NCI-H82 (cell line): ENCODE results near the gene ENTPD2.
"Not testable (repeated sequence)": the region's sequence is repeated elsewhere in the genome, so short reads cannot be mapped to it uniquely, and the experiment has no call there.

Experiments
- DNase-seq: peaks from one replicate; lab custom pipeline; 2025; lab: John Stamatoyannopoulos, UW

Gene ENTPD2

DNA sequence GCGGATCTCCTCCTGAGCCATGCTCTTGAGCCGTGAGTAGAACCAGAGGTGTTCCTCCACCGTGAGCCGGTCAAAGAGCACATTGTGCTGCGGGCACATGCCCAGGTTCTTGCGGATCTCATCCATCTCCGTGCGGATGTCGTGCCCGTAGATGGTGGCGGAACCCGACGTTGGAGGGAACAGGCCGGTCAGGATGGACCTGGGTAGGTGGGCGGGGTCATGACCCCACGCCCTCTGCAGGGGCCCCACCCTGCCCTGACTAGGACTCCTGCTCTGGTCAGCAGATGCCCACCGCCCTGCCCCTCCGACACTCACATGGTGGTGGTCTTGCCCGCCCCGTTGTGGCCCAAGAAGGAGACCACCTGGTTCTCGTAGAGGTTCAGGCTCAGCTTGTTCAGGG lies 37.9 kb downstream of the ENTPD2 start:
- no peak for DNase-seq

DNA sequence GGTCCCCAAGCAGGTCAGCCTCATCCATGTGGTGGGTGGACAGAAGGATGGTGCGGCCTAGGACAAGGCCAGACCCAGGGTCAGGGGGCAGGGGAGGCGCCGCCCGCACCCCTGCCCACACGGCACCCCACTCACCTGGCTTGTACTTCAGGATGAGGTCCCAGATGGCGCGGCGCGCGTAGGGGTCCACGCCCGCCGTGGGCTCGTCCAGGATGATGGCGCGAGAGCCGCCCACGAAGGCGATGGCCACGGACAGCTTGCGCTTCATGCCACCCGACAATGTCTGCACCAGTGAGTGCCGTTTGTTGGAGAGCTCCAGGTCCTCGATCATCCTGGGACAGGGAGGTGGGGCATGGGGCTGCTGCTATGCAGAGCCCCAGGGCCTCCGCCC lies 38.3 kb downstream of the ENTPD2 start:
- no peak for DNase-seq

DNA sequence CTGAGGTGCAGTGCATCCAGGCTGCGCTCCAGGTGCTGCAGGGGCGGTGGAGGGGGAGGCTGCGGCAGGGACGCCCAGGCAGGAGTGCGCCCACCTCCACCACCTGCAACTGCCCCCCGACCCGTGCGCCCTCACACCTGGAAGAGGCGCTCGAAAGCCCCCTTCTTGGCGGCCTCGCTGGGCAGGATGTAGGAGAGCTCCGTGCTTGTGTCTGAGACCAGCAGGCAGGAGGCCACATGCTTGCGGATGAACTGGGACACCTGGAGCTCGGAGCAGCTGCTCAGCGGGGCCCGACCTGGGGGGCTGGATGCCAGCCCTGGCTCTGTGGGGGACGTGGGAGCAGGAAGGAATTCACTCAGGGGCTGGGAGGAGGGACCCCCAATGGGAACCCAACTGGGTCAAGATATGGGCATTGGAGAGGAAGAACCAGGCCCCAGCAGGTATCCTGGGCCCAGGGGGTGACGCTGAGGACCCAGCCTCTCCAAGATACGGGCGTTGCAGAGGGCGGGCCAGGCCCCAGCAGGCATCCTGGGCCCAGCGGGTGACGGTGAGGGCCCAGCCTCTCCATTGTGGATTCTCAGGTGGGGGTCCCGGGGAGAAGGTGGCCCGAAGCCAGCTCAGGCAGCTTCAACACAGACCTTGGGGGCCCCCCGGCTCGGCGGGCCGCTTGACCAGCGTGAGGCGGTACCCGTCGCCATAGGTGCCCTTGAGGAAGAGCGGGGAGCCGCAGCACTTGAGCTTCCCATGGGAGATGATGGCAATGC lies 38.9 kb downstream of the ENTPD2 start:
- DNase-seq = no peak

DNA sequence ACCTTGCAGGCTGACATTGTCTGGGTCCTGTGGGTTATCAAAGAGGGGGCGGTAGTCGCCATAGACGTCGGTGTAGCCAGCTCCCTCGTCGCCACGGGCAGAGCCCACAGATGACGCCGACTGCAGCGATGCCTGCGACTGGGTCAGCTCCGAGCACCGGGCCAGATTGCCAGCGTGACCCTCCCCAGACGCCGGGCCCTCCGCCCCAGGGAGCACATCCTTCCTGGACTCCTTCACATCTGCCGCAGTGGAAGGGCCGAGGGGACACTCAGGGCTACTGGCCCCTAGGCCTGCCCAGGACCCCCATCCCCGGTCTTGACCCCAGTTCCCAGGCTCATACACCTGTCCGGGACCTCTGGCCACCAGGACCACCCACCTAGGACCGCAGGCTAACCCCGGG lies 39.7 kb downstream of the ENTPD2 start:
- DNase-seq = no peak

DNA sequence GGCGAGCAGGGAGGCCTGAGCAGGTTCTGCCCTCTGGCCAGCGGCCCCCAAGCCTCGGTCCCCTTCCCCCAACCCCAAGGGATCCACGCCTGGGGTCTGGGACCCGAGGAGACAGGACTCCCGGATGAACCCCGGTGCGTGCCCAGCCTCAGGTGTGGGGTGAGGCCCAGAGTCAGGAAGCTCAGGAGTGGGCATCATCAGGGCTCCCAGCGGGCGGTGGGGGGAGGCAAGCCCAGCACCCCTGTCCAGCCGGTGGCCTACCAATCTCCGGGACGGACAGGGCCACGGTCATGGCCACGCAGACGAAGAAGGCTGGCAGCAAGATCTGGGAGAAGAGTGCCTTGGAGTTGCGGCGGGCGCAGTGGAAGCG lies 40.3 kb downstream of the ENTPD2 start:
- no peak for DNase-seq

DNA sequence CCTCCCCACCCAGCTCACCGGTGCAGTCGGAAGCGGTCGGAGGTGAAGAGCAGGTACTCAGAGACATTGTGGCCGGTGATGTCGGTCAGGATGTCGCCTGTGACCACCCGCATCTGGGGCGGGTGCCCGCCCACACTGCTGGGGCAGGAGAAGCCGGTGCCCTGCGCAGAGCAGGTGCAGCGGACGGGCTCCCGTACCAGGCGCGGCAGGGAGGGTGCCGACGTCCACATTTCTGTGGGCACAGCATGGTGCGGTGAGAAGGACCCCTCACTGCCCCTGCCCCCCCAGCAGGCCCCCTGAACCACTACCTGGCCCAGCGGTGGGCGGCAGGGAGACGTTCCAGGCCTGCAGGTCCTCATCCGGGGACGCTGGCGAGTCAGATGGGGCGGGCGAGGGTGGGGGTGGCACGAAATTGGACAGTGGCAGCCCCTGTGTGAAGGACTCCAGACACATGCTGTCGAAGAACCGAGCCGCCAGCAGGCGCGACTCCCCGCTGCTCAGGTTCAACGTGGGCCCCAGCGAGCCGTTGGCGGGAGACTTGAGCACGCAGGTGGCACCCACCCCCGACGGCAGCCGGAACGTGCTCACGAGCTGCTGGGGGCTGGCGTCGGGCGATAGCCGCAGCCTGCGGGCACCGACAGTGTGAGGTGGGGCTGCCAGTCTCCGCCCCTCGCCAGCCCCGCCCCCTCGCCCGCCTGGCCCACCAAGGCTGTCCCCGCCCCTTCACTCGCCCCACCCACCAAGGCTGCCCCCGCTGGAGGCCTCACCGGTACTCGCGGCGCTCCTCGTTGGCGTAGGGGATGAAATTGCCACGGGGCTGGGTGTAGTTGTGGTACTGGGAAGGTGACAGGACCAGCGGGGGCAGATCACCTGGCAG lies 40.9 kb downstream of the ENTPD2 start:
- DNase-seq = peak; percentile 18

DNA sequence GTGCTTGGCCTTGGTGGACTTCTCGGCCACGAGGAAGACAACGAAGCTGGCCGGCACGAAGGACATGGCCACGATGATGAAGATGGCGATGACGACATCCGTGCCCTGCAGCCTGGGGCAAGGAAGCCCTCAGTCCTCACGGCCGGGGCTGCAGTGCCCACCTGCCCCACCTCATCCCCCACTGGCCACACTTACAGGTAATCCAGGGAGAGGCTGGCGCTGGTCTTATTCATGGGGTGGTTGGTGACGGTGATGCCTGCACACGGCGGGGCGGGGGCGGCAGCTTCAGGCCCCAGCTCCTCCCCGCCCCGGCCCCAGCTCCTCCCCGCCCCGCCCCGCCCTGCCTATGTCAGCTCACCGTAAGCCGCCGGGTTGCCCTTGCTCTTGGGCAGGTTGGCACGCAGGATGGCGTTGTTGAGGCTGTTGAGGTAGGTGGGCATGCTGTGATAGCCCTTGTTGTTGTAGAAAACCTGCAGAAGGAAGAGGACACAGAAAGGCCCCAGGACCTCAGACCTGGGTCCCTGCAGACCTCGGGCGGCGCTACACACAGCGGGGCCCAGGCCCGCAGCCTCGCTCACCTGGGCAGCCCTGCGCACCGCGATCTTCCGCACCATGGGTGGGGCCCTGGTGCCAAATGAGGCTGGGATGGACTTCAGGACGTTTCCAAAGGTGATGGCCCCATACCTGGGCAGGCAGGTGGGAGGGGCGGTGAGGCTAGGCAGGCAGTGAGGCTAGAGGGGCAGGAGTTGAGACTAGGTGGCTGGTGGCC lies 41.8 kb downstream of the ENTPD2 start:
- DNase-seq = no peak

DNA sequence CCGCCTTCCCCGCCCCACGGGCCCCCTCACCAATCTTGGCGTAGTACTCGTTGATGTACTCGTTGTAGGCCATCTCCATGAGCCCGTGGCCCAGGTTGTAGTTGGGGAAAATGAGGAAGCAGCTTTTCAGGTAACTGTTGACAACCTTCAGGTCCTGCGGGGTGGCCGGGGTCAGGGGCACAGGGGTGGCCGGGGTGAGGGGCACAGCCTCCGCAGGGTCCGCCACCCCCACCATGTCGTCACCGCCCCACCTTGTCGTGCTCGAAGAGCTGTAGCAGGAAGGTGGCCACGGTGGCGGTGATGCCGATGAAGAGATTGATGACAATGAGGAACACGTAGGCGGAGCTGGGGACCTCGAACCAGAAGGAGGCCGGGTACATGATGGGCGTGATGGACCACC lies 42.7 kb downstream of the ENTPD2 start:
- no peak for DNase-seq

DNA sequence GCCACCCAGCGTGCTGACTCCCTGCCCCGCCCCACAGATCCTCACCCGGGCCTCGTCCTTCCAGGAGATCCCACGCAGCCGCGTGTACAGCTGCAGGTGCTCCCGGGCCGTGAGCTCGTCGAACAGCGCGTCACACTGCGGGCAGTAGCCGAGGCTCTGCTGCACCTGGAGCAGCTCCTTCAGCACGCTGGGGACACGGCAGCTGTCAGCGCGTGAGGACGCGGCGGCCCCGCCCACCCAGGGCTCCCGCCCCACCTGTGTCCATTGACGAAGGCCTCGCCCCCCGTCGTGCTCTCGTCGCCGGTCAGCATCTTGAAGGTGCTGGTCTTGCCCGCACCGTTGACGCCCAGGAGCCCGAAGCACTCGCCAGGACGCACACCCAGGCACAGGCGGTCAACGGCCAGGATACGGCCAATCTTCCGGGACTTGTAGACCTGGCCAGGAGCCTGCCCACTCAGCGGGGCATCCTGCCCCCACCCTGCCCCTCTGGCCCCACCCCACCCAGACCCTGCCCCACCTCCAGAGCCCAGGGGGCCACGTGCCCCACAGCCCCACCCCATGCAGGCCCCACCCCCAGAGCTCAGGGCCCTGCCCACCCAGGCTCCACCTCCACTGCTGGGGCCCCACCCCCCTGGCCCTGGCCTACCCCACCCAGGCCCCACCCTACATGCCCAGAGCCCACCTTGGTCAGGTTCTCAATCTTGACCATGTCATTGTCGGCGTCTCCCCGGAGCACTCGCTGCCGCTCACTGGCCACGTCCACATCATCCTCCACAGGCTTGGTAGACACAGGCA lies 43.7 kb downstream of the ENTPD2 start:
- DNase-seq = no peak

DNA sequence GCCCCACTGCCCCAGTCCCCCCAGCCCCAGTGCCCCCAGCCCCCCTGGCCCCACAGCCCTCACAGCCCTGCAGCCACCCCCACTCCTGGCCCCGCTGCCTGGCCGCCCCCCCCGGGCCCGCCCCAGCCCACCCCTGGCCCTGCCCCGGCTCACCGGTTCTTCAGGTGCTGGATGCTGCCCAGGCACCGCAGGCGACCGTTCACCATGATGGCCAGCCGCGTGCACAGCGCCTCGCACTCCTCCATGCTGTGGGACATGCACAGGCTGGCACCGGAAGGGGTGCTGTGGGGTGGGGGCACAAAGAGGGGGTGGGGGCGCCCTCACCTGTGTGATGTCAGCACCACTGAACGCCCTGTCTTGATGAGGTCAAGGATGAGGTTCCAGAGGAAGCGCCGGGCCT lies 44.6 kb downstream of the ENTPD2 start:
- DNase-seq = no peak

DNA sequence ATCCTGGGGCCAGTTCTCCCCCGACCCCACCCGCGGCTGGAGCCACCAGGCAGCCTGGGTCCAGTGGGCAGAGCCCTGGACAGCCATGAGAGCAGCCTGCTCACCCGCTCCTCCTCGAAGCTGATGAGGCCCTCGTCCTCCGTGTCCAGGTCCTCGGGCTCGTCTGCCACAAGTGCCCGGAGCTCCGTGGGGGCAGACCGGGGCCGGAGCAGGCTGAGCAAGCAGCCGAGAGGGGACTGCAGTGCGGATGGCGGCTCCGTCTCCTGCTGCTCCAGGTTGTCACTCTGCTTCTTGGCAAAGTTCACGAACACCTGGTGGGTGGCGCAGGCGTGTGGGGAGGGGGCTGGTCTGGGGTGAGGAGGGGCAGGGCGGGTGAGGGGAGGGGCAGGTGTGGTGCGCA lies 45.5 kb downstream of the ENTPD2 start:
- DNase-seq = no peak

DNA sequence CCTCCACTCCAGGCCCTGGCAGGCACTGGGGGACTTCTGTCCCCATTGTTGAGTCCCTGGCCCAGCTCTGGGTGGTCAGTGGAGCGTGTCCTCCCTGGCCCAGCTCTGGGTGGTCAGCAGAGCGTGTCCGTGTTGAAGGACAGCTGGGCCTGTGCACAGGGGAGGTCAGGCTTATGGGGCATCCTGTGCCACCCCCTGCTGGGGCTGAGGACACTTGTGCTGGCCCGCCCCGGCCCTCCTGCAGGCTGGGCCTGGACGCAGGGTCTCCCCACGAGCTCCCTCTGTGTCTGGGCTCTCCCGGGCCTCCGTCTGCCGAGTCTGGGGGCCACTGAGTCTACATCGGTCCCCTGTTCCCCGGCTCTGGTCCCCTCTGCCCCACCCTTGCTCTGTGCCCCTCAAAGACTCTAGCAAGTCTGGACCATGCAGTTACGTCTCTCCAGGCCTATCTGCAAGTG lies 46.0 kb downstream of the ENTPD2 start:
- no peak for DNase-seq

DNA sequence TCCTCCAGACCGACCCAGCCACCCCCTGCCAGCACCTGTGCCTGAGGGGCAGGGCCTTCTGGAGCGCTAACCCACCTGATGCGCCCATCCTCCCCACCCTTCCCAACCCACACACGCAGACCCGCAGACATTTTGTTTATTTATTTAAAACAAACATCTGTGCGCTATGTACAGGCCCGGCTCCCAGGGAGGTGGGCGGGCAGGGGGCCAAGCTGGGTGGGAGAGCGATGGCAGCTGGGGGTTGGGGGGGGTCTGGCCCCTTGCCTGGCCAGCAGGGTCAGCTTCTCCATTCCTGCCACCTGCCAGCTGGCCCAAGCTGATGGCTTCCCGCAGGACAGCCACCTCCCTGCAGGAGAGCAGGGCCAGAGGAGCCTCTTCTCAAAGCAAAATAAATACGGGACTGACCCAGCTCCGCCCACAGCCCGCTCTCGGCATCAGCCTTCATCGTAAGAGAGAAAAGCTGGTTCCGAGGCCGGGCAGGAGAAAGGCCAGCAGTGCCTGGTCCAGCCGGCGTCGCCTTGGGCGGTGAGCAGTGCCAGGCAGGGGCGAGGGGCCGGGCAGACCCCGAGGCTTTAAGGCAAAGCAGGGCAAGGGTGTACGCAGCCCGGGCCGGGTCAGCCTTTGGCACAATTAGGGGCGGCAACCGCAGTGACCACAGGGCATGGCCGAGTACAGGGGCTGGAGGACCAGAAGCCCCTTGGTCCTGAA lies 46.6 kb downstream of the ENTPD2 start:
- DNase-seq = no peak

DNA sequence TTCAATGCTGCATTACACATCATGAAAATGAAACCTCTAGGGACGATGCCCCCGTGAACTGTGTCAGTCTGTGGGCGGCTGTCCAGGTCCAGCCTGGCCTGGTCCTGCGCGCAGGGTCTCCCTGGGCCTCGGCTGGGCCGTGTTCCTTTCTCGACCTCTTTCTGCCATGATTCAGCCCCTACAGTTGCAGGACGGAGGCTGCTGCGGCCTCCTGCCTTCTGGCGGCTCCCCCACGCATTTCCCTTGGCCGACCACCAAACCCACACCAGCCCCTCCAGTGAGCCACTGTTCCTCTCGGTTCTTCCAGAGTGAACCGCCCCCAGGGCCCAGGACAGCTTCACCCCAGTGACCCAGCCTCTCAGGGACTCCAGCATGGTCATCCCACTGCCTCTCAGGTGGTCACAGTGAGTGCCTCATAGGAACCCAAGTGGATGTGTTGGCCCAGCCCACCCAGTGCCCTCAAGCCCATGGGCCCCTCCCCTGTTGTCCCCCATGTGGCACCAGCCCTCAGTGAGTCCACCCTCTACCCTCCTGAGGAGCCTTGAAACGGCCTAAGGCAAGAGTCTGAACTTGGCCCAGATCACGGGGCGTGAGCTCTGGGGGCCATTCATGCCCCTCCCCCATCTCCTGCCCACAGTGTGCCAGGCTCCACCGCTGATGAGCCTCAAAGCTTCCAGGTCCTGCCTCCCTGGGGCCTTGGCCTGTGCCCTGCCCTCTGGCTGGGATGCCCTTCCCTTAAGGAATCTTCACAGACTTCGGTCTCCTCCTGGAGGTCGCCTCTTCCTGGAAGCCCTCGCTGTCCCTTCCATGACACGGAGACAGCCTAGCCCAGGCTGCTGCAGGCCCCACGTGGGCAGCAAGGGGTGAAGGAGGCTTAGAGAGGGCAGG lies 47.5 kb downstream of the ENTPD2 start:
- DNase-seq = no peak

DNA sequence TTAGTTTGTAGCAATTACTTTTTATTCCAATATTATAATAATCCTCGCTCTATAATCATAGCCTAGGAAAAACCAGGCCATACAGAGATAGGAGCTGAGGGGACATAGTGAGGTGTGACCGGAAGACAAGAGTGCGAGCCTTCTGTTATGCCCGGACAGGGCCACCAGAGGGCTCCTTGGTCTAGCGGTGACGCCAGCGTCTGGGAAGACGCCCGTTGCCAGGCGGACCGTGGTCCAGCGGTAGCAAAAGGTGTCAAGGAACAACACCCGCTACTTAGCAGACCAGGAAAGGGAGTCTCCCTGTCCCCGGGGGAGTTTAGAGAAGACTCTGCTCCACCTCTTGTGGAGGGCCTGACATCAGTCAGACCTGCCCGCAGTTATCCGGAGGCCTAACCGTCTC lies 49.6 kb downstream of the ENTPD2 start:
- DNase-seq = not testable (repeated sequence)

DNA sequence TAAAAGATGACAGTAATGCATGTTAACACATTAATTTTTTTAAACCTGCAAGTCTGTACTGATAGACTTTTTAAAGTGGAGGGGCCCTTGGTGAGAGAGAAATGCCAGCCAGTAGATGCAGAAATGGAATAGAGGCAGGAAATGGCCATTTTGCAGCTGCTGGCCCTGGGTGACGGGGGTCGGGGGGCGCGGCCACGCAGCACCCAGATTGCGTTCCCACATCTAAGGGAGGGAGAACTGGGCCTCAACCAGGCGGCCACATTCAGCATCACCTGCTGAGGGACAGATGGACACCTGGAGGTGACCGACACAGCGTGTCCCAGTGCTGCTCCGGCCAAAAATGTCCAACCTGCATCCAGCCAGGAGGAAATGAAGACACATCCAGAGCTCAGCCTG lies 51.2 kb downstream of the ENTPD2 start:
- DNase-seq = no peak

DNA sequence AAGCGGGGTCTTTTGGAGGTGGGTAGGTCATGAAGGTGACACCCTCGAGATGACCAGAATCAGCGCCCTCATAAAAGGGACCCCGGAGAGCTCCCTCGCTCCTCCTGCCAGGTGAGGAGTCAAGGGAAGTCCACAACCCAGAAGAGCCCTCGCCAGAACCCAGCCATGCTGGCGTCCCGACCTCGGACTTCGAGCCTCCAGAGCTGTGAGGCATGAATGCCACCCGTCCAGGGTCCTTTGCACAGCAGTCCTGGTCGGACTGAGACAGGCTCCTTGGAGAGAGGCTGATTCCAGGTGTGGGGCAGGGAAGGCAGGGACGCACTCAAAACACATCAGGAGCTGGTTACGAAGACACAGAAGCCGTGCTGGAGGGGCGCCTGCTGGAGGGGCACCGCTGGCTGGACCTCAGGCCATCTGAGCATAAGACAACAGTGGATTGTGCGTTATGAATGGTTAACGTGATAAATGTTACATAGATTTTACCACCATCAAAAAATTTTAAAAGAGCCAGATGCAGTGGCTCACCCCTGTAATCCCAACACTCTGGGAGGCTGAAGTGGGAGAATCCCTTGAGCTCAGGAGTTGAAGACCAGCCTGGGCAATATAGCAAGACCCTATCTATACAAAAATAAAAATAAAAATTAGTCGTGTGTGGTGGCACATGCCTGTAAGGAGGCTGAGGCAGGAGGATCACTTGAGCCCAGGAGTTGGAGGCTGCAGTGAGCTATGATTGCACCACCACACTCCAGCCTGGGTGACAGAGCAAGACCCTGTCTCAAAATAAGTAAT lies 51.8 kb downstream of the ENTPD2 start:
- no peak for DNase-seq

DNA sequence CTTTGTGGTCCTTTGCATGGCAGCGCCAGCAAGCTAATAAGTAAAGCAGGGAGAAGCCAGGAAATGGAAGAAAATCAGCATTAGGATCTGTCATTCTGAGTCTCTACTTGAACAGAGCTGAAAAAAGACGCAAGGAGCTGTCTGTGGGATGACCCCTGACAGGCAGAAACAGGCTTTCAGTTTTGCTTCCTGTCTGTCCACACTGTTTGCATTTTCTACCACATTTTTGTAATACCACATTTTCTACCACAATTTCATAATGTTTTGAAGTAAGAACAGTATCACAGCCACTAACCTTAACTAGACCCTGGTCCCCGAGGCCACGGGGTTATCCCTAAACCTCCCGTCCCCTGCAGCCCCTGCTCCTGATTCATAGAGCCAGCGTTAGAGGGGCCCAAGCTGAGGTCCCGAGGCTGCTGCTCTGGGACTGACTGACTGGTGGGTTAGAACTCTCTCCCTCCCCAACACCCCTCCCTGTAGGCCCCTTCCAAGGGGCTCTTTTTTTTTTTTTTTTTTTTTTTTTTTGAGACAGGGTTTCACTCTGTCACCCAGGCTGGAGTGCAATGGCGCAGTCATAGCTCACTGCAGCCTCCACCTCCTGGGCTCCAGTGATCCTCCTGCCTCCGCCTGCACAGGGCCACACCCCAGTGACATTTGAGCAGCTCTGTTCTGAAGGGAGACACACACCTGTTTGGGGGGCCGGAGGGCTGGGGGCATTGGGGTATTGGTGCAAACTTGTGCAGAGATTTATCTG lies 53.5 kb downstream of the ENTPD2 start:
- DNase-seq = no peak
